Uterus (tissue), 2 donors: Measurements from ENCODE around the gene NPR2.
A peak's percentile ranks its signal among the peaks of the same experiment; 100 is the strongest.

Experiments
- POLR2A ChIP-seq, 2 donors: fragments of 450-650 bp; IDR thresholded peaks; one replicate each; pipeline ENCODE4 v1.6.1; 2016; ENCODE audit warnings: antibody characterized with exemption in 2 of 2, mild to moderate bottlenecking in 1 of 2, moderate library complexity in 1 of 2
- TF ChIP-seq, protein P1 (sequence below), 4 experiments: fragments of 200-600 bp in 2 of 4; fragments of 450-650 bp in 2 of 4; sonication (generic) in 2 of 4; IDR thresholded peaks; one replicate each; pipeline ENCODE4 v1.5.1; 2016 to 2019; ENCODE audit warnings: antibody characterized with exemption in 4 of 4, mild to moderate bottlenecking in 2 of 4, moderate library complexity in 1 of 4

DNA sequence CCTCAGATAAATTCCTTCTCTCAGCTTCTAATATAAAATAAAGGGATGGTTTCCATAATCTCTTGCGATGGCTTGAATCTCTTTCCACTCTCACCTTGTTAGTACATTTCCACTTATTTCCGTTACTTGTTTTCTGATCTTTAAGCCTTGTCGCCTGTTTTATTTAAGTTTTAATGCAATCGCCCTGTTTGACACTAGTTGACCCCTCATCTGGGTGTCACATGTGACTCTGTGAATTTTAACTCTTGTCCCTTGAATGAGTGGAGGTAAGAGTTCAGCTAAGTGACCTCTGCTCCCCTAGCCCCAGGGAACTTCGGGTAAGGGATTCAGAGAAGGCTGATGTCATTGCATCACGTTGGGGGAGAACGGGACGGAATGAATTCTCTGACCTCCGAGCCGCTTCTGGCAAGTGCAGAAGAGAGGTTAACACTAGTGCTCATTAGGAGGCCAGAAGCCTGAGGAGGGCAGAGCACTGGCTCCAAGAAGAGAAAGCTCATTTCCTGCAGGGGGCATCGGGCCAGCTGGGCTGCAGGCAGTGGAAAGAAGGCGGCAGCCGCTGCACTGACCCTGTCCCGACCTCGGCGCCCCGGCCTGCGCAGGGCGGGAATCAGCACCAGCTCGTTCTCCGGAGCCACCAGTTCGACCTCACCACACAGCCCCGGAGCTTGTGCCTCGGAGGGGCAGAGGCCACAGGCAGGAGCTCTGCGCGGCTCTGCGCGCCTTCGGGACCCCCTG lies 22.9 kb downstream of the NPR2 start:
- TF ChIP-seq, protein P1, sequence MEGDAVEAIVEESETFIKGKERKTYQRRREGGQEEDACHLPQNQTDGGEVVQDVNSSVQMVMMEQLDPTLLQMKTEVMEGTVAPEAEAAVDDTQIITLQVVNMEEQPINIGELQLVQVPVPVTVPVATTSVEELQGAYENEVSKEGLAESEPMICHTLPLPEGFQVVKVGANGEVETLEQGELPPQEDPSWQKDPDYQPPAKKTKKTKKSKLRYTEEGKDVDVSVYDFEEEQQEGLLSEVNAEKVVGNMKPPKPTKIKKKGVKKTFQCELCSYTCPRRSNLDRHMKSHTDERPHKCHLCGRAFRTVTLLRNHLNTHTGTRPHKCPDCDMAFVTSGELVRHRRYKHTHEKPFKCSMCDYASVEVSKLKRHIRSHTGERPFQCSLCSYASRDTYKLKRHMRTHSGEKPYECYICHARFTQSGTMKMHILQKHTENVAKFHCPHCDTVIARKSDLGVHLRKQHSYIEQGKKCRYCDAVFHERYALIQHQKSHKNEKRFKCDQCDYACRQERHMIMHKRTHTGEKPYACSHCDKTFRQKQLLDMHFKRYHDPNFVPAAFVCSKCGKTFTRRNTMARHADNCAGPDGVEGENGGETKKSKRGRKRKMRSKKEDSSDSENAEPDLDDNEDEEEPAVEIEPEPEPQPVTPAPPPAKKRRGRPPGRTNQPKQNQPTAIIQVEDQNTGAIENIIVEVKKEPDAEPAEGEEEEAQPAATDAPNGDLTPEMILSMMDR (IDR thresholded peaks at IDR 0.05), result peak in 1 of 4 experiments; percentile 18
- TF ChIP-seq POLR2A (IDR thresholded peaks at IDR 0.05), result no peak
